ENCODE data around the gene LCE2C. TPM values are rescaled to one million over a fixed set of nuclear protein-coding genes. Genes with fewer than 3 reads are reported as not detected.
"Not testable (repeated sequence)": the region's sequence is repeated elsewhere in the genome, so short reads cannot be mapped to it uniquely, and the experiment has no call there.

The LCE2C gene
- total and polyA plus RNA-seq, 9 donors, result not detected

DNA sequence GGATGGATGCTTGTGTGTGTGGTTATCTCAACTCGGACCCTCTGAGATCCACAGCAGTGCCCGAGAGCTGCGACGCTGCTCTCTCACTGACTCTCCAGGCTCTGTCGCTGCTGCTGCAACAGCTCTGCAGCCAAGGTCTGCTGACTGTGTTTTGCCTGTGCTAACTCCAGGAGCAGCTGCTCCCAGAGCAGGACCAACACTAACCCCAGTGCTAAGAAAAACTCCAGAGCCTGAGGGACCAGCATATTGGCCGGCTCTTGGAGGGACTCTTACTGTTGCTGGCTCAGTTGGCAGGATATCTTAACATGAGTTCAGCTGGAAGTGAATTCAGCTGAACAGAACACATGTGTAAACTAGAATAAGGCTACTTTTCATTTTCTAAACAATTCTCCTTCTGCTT, 4.4 kb downstream of the LCE2C start:
- no peak for TF ChIP-seq EP300 (IDR thresholded peaks at IDR 0.05)
- TF ChIP-seq CTCF (IDR thresholded peaks at IDR 0.05), result no peak
- TF ChIP-seq POLR2A (IDR thresholded peaks at IDR 0.05), result no peak
- intact Hi-C loops (cut with DNase I), result no loop called here
- WGBS, 3 donors, result 18 to 41% (median 27%) methylated on average over 6 of the region's 6 CpGs

DNA sequence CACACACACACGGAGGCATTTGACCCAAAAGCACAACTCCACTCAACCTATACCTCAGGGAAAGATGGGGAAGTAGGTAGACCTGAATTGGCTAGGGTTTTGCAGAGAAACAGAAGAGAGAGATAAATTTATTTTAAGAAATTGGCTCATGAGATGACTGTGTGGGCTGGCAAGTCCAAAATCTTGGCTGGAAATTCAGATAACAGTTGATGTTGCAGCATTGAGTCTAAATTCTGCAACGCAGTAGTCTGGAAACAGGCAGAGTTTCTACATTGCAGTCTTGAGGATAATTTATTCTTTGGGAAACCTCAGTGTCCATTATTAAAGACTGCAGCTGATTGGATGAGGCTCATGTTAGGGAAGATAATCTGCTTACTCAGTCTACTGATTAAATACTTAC, 6.5 kb downstream of the LCE2C start:
- Histone ChIP-seq H3K36me3 (no peaks in the 10 kb centered on the region), H3K4me1 (ENCODE audit: insufficient read depth) (no peaks in the 10 kb centered on the region), H3K4me3 (no peak overlapping the region), H3K27me3 (no peaks in the 10 kb centered on the region), H3K27ac (no peak overlapping the region), H3K9me3 (no peaks in the 10 kb centered on the region)
- TF ChIP-seq CTCF (IDR thresholded peaks at IDR 0.05), result no peak
- TF ChIP-seq EP300 (IDR thresholded peaks at IDR 0.05), result no peak
- no peak for TF ChIP-seq POLR2A (IDR thresholded peaks at IDR 0.05)
- DNase-seq, result no peak
- intact Hi-C loops (cut with DNase I), result no loop called here
- 32 to 68% (median 50%) methylated on average over 2 of the region's 2 CpGs for WGBS, 3 donors

More for the DNA sequence above, 4.4 kb downstream of the LCE2C start:
- H3K4me1 ChIP-seq (ENCODE audit: insufficient read depth), result no peaks in the 10 kb centered on the region
- H3K36me3 ChIP-seq, result no peaks in the 10 kb centered on the region
- DNase-seq, result no peak
- no peaks in the 10 kb centered on the region for H3K27me3 ChIP-seq
- no peak overlapping the region for H3K4me3 ChIP-seq
- H3K9me3 ChIP-seq, result no peaks in the 10 kb centered on the region
- no peak overlapping the region for H3K27ac ChIP-seq

- Histone ChIP-seq H3K27me3 (no peaks in the 10 kb centered on the region), H3K9me3 (no peaks in the 10 kb centered on the region), H3K27ac (no peak overlapping the region), H3K36me3 (no peaks in the 10 kb centered on the region), H3K4me1 (ENCODE audit: insufficient read depth) (no peaks in the 10 kb centered on the region), H3K4me3 (no peak overlapping the region)
- DNase-seq, result no peak
- intact Hi-C loops (cut with DNase I), result no loop called here
- no peak for TF ChIP-seq CTCF (IDR thresholded peaks at IDR 0.05)
- TF ChIP-seq POLR2A (IDR thresholded peaks at IDR 0.05), result no peak
- TF ChIP-seq EP300 (IDR thresholded peaks at IDR 0.05), result no peak
Measured at GRCh38 chr1:152683846-152684245, 8.8 kb downstream of the LCE2C start.

- H3K27me3 ChIP-seq; H3K4me1 ChIP-seq (ENCODE audit: insufficient read depth); H3K9me3 ChIP-seq; H3K4me3 ChIP-seq; intact Hi-C loops (cut with DNase I); H3K27ac ChIP-seq; DNase-seq; H3K36me3 ChIP-seq: not testable (repeated sequence)
- 66 to 76% (median 66%) methylated on average over 4 of the region's 4 CpGs for WGBS, 3 donors
Measured at GRCh38 chr1:152685823-152686222, 10.7 kb downstream of the LCE2C start, which contains the start of gene LCE2B. LCE2B (plus strand) TSS chr1:152686123; CDS start chr1:152686844, 721 bp downstream.

- Histone ChIP-seq H3K9me3 (no peaks in the 10 kb centered on the region), H3K4me1 (ENCODE audit: insufficient read depth) (no peaks in the 10 kb centered on the region), H3K4me3 (no peak within 1 kb of the TSS), H3K27ac (no peak within 1 kb of the TSS), H3K27me3 (no peaks in the 10 kb centered on the region), H3K36me3 (no peaks in the 10 kb centered on the region)
- DNase-seq, result no peak
- TF ChIP-seq POLR2A (IDR thresholded peaks at IDR 0.05) (no peak), CTCF (IDR thresholded peaks at IDR 0.05) (no peak), EP300 (IDR thresholded peaks at IDR 0.05) (no peak)
- intact Hi-C loops (cut with DNase I), result no loop called here
- WGBS, 3 donors, result 55 to 61% (median 59%) methylated on average over 4 of the region's 4 CpGs
Measured at GRCh38 chr1:152697701-152698600, 22.9 kb downstream of the LCE2C start, which contains the start of gene LCE2A. LCE2A (plus strand) TSS chr1:152698345; CDS start chr1:152698902, 557 bp downstream.

All from ovary (tissue), 9 donors.